GM12891 (cell line): ENCODE measurements around the gene NEUROG3.

Source experiments
- DNase-seq: peaks from one replicate; pipeline ENCODE4 v3.0.0; 2011; ENCODE audit warnings: low spot score; ENCODE audit not compliant: insufficient read length
- FAIRE-seq: peaks from 2 replicates; lab custom pipeline; 2011; peaks lifted over from hg19 to GRCh38; lab: Jason Lieb, UNC
- PAX5 ChIP-seq: IDR thresholded peaks from 2 replicates; pipeline ENCODE4 v1.6.1; 2011; ENCODE audit warnings: low read length, moderate library complexity, mild to moderate bottlenecking; ENCODE audit not compliant: insufficient read depth, severe bottlenecking
- POLR2A ChIP-seq: IDR thresholded peaks from 2 replicates; pipeline ENCODE4 v1.6.1; 2011; ENCODE audit warnings: low read depth, low read length, control low read depth
- POLR2AphosphoS5 ChIP-seq: IDR thresholded peaks from 2 replicates; pipeline ENCODE4 v1.6.1; 2011; ENCODE audit warnings: low read depth, low read length, control low read depth
- POU2F2 ChIP-seq: IDR thresholded peaks from 2 replicates; pipeline ENCODE4 v1.6.1; 2011; ENCODE audit warnings: low read depth, mild to moderate bottlenecking, control low read depth, low read length, moderate library complexity
- SPI1 ChIP-seq: IDR thresholded peaks from 2 replicates; pipeline ENCODE4 v1.6.1; 2011; ENCODE audit warnings: low read depth, low read length, control low read depth
- TAF1 ChIP-seq: IDR thresholded peaks from 2 replicates; pipeline ENCODE4 v1.6.1; 2011; ENCODE audit warnings: low read depth, low read length, control low read depth

The NEUROG3 gene

DNA sequence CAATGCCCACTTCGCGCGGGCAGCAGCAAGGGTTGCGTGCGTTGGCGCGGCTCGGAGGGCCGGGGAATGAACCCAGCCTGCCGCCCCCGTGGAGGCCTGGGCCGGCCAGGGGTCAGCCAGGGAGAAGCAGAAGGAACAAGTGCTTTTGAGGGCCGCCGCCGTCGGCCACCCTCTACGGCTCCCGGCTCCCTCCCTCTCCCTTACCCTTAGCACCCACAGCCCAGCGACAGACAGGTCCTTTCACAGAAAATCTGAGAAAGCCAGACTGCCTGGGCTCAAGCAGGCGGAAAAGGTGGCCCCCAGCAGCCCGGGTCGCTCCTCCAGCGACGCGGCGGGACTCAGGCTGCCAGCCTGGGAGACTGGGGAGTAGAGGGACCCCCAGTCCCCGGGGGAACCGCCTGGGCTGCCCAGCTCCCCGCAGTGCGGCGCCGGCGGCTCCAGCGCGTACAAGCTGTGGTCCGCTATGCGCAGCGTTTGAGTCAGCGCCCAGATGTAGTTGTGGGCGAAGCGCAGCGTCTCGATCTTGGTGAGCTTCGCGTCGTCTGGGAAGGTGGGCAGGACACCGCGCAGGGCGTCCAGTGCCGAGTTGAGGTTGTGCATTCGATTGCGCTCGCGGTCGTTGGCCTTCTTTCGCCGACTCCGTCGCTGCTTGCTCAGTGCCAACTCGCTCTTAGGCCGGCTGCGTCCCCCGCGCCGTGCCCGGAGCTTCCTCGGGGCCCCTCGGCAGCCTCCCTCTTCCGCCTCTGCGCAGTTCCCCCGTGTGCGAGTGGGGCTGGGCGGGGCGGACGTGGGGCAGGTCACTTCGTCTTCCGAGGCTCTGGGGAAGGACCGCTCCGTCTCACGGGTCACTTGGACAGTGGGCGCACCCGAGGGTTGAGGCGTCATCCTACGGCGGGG is 815 bp downstream of the NEUROG3 start:
- FAIRE-seq (no peak), DNase-seq (no peak)
- no peak for TF ChIP-seq POU2F2
- no peak for TF ChIP-seq POLR2AphosphoS5
- no peak for TF ChIP-seq TAF1
- no peak for TF ChIP-seq POLR2A
- TF ChIP-seq SPI1: no peak
- no peak for TF ChIP-seq PAX5

GRCh38 chr10:69571618-69572158 is 1.5 kb downstream of the NEUROG3 start:
- DNase-seq: no peak
- TF ChIP-seq SPI1 (no peak), PAX5 (no peak), TAF1 (no peak), POLR2A (no peak), POLR2AphosphoS5 (no peak), POU2F2 (no peak)
- no peak for FAIRE-seq

DNA sequence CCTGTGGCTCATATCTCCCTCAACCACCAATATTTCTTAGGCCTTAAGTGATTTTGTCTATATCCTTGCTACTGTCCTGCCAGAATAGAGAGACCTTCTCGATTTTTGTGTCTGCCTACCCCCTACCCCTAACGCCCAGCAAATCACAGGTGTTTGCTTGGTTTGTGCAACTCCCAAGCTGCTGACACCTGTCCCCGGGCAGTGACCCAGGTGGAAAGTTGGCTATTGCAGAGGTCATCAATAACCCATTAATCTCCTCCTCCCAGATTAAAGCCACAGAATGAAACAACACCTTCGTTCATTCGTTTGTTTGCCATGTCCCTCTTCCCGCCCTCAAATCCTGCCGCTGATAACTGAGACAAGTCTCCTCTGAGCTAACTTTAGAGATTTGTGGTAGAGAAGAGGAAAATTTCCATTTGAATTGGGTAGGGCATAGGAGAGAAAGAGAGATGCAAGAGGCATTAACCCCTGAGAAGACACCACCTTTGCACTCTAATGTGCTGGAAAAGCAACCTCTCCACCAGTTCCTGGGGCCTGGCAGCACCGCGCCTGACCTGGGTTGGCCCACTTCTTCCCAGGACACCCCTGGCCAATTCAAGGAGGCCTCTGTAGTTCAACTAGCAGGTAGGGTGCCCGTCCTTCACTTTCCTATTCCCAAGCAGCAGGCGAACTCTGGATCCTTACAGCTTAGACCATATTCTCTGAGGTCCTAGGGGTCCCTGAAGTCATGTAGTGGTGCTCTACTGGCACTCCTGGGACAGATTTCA is 3.0 kb downstream of the NEUROG3 start:
- TF ChIP-seq POLR2AphosphoS5: no peak
- TF ChIP-seq POLR2A: no peak
- TF ChIP-seq SPI1: no peak
- TF ChIP-seq TAF1: no peak
- no peak for TF ChIP-seq POU2F2
- no peak for TF ChIP-seq PAX5
- no peak for FAIRE-seq
- DNase-seq: no peak

DNA sequence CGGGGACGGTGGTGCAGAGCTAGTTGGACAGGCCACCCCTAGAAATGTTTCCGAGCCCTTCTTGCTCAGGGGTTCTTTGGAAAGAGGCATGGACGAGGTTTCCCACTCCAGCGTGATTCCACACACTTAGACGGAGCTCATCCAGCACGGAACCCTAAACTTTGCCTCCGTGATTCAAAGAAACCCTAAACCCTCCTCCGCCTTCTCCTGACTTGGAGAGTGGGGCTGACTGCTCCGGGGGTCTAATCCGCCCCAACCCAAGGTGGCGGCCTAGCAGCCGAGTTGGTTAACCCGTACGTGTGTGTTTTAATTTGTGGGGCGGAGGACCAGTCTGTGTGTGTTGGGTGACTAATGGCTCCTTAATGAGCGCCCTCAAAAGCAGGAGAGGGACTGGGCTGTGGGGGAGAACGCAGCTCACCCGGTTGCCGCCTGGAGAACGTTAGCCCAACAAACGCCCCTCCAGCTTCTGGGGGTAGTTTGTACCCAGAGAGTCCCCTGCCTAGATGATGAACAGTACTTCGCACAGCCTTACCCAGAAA is 3.8 kb downstream of the NEUROG3 start:
- FAIRE-seq: no peak
- no peak for DNase-seq
- TF ChIP-seq PAX5 (no peak), POU2F2 (no peak), POLR2AphosphoS5 (no peak), POLR2A (no peak)

DNA sequence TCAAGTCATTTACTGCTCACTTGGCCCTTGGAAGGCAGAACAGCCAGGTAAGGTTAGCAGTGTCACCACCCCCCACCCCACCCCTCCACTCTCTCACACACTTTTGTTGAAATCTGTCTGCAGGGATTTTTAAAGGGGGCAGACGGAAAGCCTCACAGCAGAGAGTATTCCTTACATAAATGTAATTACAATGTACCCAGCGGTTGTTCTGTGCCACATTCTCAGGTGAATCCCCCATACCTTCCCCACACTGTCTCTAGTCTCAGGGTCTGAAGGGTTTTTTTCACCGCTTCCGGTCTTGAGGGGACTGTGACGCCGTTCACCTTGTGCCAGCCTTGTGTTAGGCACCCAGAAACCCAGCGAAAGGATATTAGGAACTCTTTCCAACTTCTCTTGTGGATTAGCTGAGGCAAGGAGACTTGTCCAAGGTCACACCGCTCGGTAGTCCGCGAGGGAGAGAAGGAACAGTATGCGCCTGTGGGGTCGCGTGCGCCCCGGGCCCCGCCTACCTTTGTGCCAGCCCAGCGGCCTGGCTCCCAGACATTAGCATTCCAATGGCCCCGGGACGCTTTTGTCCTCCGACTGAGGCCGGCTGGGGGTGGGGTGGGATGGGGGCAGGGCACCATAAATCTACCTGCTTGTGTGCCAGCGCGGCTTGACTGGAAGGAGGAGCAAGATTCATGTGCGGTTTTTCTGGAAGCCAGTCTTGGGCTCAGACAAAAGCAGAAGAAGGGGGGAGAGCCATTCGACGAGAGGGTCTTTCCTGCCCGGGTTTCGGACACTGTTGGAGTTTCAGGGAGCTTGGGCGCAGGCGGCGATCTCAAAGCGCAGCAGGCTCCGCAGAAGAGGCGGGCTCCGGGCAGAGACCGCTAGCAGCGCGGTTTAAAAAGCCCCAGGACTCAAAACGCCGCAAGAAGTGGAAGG is 4.5 kb downstream of the NEUROG3 start:
- DNase-seq (no peak), FAIRE-seq (no peak)
- no peak for TF ChIP-seq POLR2A
- no peak for TF ChIP-seq POU2F2
- no peak for TF ChIP-seq SPI1
- no peak for TF ChIP-seq POLR2AphosphoS5
- TF ChIP-seq TAF1: no peak
- no peak for TF ChIP-seq PAX5

- TF ChIP-seq POLR2AphosphoS5: no peak
- TF ChIP-seq TAF1: no peak
- TF ChIP-seq SPI1: no peak
- TF ChIP-seq POLR2A: no peak
- TF ChIP-seq POU2F2: no peak
- TF ChIP-seq PAX5: no peak
- DNase-seq (no peak), FAIRE-seq (no peak)
These were observed 5.3 kb downstream of the NEUROG3 start for GRCh38 chr10:69567920-69568319.

DNA sequence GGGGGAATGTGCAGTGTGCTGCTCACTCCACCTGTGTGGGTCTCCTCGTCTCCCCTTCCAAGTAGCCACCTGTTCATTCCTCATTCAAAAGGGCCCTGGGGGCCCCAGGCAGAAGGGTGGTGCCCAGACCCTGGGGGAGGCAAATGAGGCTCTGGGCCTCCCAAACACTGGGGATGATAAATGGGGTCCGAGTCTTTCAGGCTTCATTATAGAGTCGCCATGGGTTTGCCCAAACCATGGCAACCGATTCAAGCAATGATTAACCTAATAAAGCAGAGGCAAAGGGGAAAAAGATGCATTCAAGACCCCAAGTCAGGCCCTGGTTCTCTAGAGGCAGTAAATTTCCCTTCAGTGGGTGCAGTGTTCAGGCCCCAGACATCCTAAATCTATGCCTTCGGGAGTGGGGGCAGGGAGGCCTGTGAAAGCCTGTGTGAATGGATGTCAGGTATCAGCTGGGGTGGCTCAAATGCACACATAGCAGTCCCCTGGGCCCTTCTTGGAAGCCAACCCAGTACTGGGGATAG is 10.4 kb downstream of the NEUROG3 start:
- no peak for TF ChIP-seq POLR2AphosphoS5
- no peak for TF ChIP-seq POU2F2
- TF ChIP-seq SPI1: no peak
- no peak for TF ChIP-seq POLR2A
- TF ChIP-seq PAX5: no peak
- no peak for TF ChIP-seq TAF1
- DNase-seq (no peak), FAIRE-seq (no peak)

DNA sequence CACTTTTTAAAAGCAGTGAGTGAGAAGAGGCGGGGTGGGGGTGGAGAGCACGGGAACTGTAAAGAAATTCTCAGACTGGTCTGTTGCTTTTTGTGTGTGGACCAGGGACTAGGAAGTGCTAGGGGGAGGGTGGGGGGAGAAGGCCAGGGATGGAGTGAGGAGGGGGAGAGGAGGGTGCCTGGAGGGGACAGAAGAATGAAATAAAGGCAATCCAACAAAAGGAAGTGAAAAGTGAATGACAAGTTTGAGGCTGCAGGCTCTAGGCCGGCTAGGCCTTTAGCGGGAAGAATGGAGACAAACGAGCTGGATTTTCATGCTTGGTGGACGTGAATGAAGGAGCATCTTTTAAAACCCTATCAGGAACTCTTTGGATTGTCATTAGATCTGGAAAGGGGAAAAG is 13.7 kb downstream of the NEUROG3 start:
- no peak for FAIRE-seq
- TF ChIP-seq POLR2AphosphoS5: no peak
- no peak for TF ChIP-seq TAF1
- TF ChIP-seq POU2F2: no peak
- no peak for TF ChIP-seq POLR2A
- no peak for TF ChIP-seq SPI1
- TF ChIP-seq PAX5: no peak
- no peak for DNase-seq
